ENCODE measurements around the gene DLG1. TPM values are rescaled to one million over a fixed set of nuclear protein-coding genes. Genes with fewer than 3 reads are reported as not detected.

DLG1 gene
- total and polyA plus RNA-seq, 2 of the 4 experiments (the other 2 are of a cell fraction), result 21.2 to 57.7 TPM

GRCh38 chr3:197298945-197299854, 788 bp upstream of the DLG1 start (continued):
- TF ChIP-seq RCOR1 (IDR thresholded peaks at IDR 0.05; ENCODE audit: insufficient replicate concordance, low read length) (no peak), CHD1 (IDR thresholded peaks at IDR 0.05; ENCODE audit: low read depth, low read length) (no peak), FOS (IDR thresholded peaks at IDR 0.05; ENCODE audit: low read depth, low read length) (no peak)

Data from IMR-90 (cell line).